ENCODE results near the gene C1QTNF9. TPM values are rescaled to one million over a fixed set of nuclear protein-coding genes. Genes with fewer than 3 reads are reported as not detected.

The C1QTNF9 gene
- total and polyA plus RNA-seq, 4 donors, result 0.10 to 0.25 (median 0.19) TPM; not detected in 1

DNA sequence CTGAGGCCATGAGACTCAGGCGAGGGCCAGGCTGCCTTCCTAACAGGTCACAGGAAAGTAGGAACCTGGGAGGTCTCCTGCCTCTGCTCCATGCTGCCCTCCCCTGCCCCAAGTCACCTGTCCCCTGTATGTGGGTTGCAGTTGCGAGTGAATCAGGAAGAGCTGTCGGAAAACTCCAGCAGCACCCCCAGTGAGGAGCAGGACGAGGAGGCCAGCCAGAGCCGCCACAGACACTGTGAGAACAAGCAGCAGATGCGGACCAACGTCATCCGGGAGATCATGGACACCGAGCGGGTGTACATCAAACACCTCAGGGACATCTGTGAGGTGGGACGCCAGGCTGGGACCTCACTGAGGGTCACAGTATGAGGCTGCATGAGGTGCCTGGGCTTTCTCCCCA, 22.8 kb upstream of the C1QTNF9 start:
- DNase-seq (ENCODE audit: low spot score), result no peak
- no peak overlapping the region for H3K27ac ChIP-seq (ENCODE audit: low read depth in 1 of 2, low read length in 2 of 2)
- H3K4me1 ChIP-seq (ENCODE audit: control insufficient read depth in 4 of 4, insufficient read depth in 4 of 4, low read length in 3 of 4), result no peaks in the 10 kb centered on the region
- no peak overlapping the region for H3K9ac ChIP-seq (ENCODE audit: low read depth in 1 of 2, low read length in 2 of 2)
- 96% methylated on average over 11 of the region's 11 CpGs for WGBS
- TF ChIP-seq, protein P1, sequence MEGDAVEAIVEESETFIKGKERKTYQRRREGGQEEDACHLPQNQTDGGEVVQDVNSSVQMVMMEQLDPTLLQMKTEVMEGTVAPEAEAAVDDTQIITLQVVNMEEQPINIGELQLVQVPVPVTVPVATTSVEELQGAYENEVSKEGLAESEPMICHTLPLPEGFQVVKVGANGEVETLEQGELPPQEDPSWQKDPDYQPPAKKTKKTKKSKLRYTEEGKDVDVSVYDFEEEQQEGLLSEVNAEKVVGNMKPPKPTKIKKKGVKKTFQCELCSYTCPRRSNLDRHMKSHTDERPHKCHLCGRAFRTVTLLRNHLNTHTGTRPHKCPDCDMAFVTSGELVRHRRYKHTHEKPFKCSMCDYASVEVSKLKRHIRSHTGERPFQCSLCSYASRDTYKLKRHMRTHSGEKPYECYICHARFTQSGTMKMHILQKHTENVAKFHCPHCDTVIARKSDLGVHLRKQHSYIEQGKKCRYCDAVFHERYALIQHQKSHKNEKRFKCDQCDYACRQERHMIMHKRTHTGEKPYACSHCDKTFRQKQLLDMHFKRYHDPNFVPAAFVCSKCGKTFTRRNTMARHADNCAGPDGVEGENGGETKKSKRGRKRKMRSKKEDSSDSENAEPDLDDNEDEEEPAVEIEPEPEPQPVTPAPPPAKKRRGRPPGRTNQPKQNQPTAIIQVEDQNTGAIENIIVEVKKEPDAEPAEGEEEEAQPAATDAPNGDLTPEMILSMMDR (IDR thresholded peaks at IDR 0.05; ENCODE audit: low read depth, low read length, missing input control), result no peak
- TF ChIP-seq GABPA (IDR thresholded peaks at IDR 0.05 in 1 of 2, conservative IDR thresholded peaks at IDR 0.05 in 1 of 2) (no peak), YY1 (IDR thresholded peaks at IDR 0.05) (no peak), RXRA (IDR thresholded peaks at IDR 0.05) (no peak), TAF1 (conservative IDR thresholded peaks at IDR 0.05) (no peak), HNF4A (conservative IDR thresholded peaks at IDR 0.05) (no peak), REST (IDR thresholded peaks at IDR 0.05) (no peak), RAD21 (IDR thresholded peaks at IDR 0.05) (no peak), JUND (IDR thresholded peaks at IDR 0.05) (no peak), FOXA2 (IDR thresholded peaks at IDR 0.05) (no peak), HNF4G (IDR thresholded peaks at IDR 0.05) (no peak), MAX (IDR thresholded peaks at IDR 0.05) (no peak)
- H3K9me3 ChIP-seq (ENCODE audit: control insufficient read depth in 4 of 4, low read length in 3 of 4), result no peaks in the 10 kb centered on the region
- H3K4me3 ChIP-seq (ENCODE audit: low read depth in 1 of 3, low read length in 3 of 3), result no peak overlapping the region
- peaks cover 29 to 82% (median 69%) of the 10 kb centered on the region in 4 donors for H3K36me3 ChIP-seq (ENCODE audit: control insufficient read depth in 4 of 4, insufficient read depth in 3 of 4, low read depth in 1 of 4, low read length in 3 of 4)
- H3K27me3 ChIP-seq (ENCODE audit: control insufficient read depth in 4 of 4, insufficient read depth in 4 of 4, low read length in 3 of 4), result no peaks in the 10 kb centered on the region

DNA sequence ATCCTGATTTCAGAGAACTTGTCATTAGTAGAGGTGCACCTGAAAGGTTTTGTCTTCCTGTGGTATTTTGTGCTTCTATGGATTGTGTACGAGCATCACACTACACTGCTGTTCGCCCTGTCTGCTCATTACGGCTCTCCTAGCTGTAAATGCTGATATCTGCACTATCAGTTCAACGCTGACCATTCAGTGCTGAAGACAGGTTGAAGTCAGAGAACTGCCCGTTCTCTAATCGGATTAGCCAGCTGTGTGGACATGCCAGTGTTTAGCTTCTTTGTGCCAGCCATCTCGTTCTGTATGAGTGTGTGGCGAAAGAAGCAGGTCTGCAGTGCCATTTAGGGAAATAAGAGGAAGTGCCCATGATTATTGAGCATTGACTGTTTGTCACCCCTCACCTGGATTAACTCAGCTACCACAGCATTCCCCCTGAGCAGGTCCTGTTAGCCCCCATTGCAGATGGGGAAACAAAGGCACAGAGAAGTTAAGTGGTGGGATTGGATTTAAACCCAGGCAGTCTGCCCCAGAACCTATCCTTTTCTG, 21.6 kb upstream of the C1QTNF9 start:
- Histone ChIP-seq H3K27me3 (ENCODE audit: control insufficient read depth in 4 of 4, insufficient read depth in 4 of 4, low read length in 3 of 4) (no peaks in the 10 kb centered on the region), H3K9ac (ENCODE audit: low read depth in 1 of 2, low read length in 2 of 2) (no peak overlapping the region), H3K4me3 (ENCODE audit: low read depth in 1 of 3, low read length in 3 of 3) (no peak overlapping the region), H3K4me1 (ENCODE audit: control insufficient read depth in 4 of 4, insufficient read depth in 4 of 4, low read length in 3 of 4) (no peaks in the 10 kb centered on the region), H3K27ac (ENCODE audit: low read depth in 1 of 2, low read length in 2 of 2) (no peak overlapping the region), H3K9me3 (ENCODE audit: control insufficient read depth in 4 of 4, low read length in 3 of 4) (no peaks in the 10 kb centered on the region), H3K36me3 (ENCODE audit: control insufficient read depth in 4 of 4, insufficient read depth in 3 of 4, low read depth in 1 of 4, low read length in 3 of 4) (peaks cover 29 to 82% (median 71%) of the 10 kb centered on the region in 4 donors)
- WGBS, result 94% methylated on average over 8 of the region's 8 CpGs
- TF ChIP-seq JUND (IDR thresholded peaks at IDR 0.05), result no peak
- TF ChIP-seq GABPA (IDR thresholded peaks at IDR 0.05 in 1 of 2, conservative IDR thresholded peaks at IDR 0.05 in 1 of 2), result no peak
- TF ChIP-seq MAX (IDR thresholded peaks at IDR 0.05), result no peak
- no peak for TF ChIP-seq SP1 (IDR thresholded peaks at IDR 0.05)
- no peak for DNase-seq (ENCODE audit: low spot score)

Measured in liver (tissue), 9 donors.